Fibroblast of mammary gland (primary cell): ENCODE data around the gene MOSMO.

Source experiments
- DNase-seq: peaks from one replicate; pipeline ENCODE4 v3.0.0-alpha.2; 2010; ENCODE audit warnings: low read depth
- H3K4me3 ChIP-seq: 2 replicates; pipeline ENCODE4 v1.5.1; 2011; ENCODE audit warnings: low read depth, mild to moderate bottlenecking, low read length, moderate library complexity; ENCODE audit not compliant: control insufficient read depth
- TF ChIP-seq, protein P1 (sequence below): conservative IDR thresholded peaks from 2 replicates; pipeline ENCODE4 v1.5.1; 2011; ENCODE audit warnings: low read depth, low read length, inconsistent platforms; ENCODE audit not compliant: control insufficient read depth, insufficient read depth

MOSMO gene

DNA sequence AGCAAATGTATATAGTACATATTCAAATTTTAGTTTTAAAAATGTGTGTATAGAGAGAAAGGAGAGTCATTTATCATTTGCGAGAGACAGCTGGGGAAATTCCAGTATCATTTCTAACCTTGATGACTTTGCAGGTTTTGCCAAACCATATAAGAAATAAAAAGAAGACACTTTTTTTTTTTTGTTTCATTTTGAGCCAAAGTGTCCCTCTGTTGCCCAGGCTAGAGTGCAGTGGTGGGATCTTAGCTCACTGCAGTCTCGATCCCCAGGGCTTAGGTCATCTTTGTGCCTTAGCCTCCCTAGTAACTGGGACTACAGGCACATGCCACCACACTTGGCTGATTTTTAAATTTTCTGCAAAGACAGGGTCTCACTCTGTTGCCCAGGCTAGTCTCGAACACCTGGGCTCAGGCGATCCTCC, 46.0 kb downstream of the MOSMO start:
- TF ChIP-seq, protein P1, sequence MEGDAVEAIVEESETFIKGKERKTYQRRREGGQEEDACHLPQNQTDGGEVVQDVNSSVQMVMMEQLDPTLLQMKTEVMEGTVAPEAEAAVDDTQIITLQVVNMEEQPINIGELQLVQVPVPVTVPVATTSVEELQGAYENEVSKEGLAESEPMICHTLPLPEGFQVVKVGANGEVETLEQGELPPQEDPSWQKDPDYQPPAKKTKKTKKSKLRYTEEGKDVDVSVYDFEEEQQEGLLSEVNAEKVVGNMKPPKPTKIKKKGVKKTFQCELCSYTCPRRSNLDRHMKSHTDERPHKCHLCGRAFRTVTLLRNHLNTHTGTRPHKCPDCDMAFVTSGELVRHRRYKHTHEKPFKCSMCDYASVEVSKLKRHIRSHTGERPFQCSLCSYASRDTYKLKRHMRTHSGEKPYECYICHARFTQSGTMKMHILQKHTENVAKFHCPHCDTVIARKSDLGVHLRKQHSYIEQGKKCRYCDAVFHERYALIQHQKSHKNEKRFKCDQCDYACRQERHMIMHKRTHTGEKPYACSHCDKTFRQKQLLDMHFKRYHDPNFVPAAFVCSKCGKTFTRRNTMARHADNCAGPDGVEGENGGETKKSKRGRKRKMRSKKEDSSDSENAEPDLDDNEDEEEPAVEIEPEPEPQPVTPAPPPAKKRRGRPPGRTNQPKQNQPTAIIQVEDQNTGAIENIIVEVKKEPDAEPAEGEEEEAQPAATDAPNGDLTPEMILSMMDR, result no peak
- no peak overlapping the region for H3K4me3 ChIP-seq
- no peak for DNase-seq

DNA sequence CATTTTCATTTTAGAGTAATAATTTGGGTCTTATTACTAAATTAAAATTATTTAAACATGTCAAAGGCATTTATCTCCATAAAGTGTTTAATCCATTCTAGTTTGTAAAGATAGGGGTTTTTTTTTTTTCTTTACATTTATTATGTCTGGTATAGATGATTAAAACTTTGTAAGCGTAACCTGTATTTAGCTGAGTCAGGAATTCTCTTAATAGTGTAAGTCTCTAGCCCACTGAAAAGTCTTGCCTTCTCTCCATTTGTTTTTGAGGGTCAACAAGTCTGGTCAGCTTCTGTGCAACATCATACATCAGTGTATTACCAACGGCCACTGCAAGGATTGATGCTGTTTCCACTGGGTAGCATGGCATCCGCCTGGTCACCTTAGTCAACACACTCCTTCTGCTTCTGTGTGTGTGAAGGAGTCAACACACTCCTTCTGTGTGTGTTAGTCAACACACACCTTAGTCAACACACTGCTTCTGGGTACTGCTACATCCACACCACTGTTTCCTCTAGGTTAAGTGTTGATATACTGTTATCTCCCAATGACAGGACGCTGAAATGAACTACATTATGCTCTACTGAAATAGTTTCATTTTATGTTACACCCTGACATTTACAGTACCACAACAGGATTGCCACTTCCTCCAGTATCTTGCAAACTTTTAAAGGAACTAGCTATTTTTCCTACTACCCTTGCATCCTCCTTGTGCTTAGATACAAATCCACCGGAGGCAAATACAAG, 47.1 kb downstream of the MOSMO start:
- H3K4me3 ChIP-seq, result no peak overlapping the region
- TF ChIP-seq, protein P1, result no peak
- no peak for DNase-seq

- TF ChIP-seq, protein P1, result peak; percentile 14
- no peak overlapping the region for H3K4me3 ChIP-seq
- no peak for DNase-seq
These were observed 48.0 kb downstream of the MOSMO start for GRCh38 chr16:22055881-22056280.

- DNase-seq, result no peak
These were observed 56.1 kb downstream of the MOSMO start for GRCh38 chr16:22063888-22064467.

DNA sequence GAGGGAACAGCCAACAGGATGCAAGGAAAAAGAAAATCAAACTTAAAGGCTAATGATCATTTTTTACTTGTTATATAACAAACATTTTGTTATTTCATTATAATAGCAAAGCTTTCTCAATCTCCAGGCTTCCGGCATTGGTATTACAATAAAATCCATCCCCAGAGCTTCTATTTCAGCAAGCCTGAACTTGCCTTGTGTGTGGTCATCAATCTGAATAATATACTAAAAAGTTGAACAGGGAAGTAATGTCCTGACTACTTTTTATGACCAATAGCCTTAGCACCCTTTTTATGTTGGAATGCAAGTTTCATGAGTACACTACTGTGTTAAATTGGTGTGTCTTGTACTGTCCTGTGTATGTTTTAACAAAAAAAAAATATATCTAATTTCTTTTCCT, 57.3 kb downstream of the MOSMO start:
- H3K4me3 ChIP-seq, result no peak overlapping the region
- TF ChIP-seq, protein P1, result no peak
- no peak for DNase-seq

More at GRCh38 chr16:22063888-22064467, 56.1 kb downstream of the MOSMO start:
- TF ChIP-seq, protein P1, result no peak
- no peak overlapping the region for H3K4me3 ChIP-seq

GRCh38 chr16:22070361-22071330, 62.7 kb downstream of the MOSMO start:
- TF ChIP-seq, protein P1, result no peak
- H3K4me3 ChIP-seq, result peak overlapping the region; percentile 31
- DNase-seq, result peak; percentile 86
